ACHN (cell line): ENCODE results near the gene TMPRSS11B.
"Not testable (repeated sequence)": the region's sequence is repeated elsewhere in the genome, so short reads cannot be mapped to it uniquely, and the experiment has no call there.

Source experiments
- DNase-seq: peaks from one replicate; pipeline ENCODE4 v3.0.0-alpha.2; 2015
- in situ Hi-C: cut with HindIII; loops from 2 replicates; pipeline ENCODE4 v1.10.0; 2017; ENCODE audit warnings: low sequenced_read_pairs, low pct_ligation_motif_present, low pct_unique_long_range_greater_than_20kb

The TMPRSS11B gene

GRCh38 chr4:68250151-68250930, 4.8 kb upstream of the TMPRSS11B start:
- no peak for DNase-seq
- in situ Hi-C loops: no loop called here

- DNase-seq: no peak
- in situ Hi-C loops: no loop called here
Measured at GRCh38 chr4:68249434-68249833, 3.9 kb upstream of the TMPRSS11B start.

GRCh38 chr4:68240620-68241019, 4.9 kb downstream of the TMPRSS11B start:
- no peak for DNase-seq
- in situ Hi-C loops: no loop called here

GRCh38 chr4:68228568-68228967, 16.9 kb downstream of the TMPRSS11B start:
- no peak for DNase-seq
- in situ Hi-C loops: no loop called here

GRCh38 chr4:68218044-68218443, 27.4 kb downstream of the TMPRSS11B start:
- DNase-seq: no peak
- in situ Hi-C loops: no loop called here

GRCh38 chr4:68216501-68216900, 29.0 kb downstream of the TMPRSS11B start:
- in situ Hi-C loops: no loop called here

GRCh38 chr4:68209003-68209402, 36.5 kb downstream of the TMPRSS11B start:
- in situ Hi-C loops: no loop called here
- DNase-seq: no peak

More at GRCh38 chr4:68216501-68216900, 29.0 kb downstream of the TMPRSS11B start:
- DNase-seq: no peak

GRCh38 chr4:68194305-68194704, 51.2 kb downstream of the TMPRSS11B start:
- in situ Hi-C loops, DNase-seq: not testable (repeated sequence)

GRCh38 chr4:68193194-68193593, 52.3 kb downstream of the TMPRSS11B start:
- in situ Hi-C loops: no loop called here

GRCh38 chr4:68187145-68187544, 58.3 kb downstream of the TMPRSS11B start:
- no peak for DNase-seq
- in situ Hi-C loops: no loop called here

More at GRCh38 chr4:68193194-68193593, 52.3 kb downstream of the TMPRSS11B start:
- DNase-seq: no peak

- in situ Hi-C loops: no loop called here
- DNase-seq: no peak
Measured at GRCh38 chr4:68184923-68185322, 60.6 kb downstream of the TMPRSS11B start.

GRCh38 chr4:68183417-68183816, 62.1 kb downstream of the TMPRSS11B start:
- in situ Hi-C loops: no loop called here
- no peak for DNase-seq

GRCh38 chr4:68182382-68182820, 63.1 kb downstream of the TMPRSS11B start:
- in situ Hi-C loops: no loop called here
- no peak for DNase-seq

- no peak for DNase-seq
- in situ Hi-C loops: no loop called here
Measured at GRCh38 chr4:68180849-68181526, 64.5 kb downstream of the TMPRSS11B start.

GRCh38 chr4:68176904-68177303, 68.6 kb downstream of the TMPRSS11B start:
- DNase-seq: no peak

More at GRCh38 chr4:68176904-68177303, 68.6 kb downstream of the TMPRSS11B start:
- in situ Hi-C loops: no loop called here
